Measurements from ENCODE around the gene KNDC1.
"Not testable (repeated sequence)": the region's sequence is repeated elsewhere in the genome, so short reads cannot be mapped to it uniquely, and the experiment has no call there.

Gene KNDC1

GRCh38 chr10:133259602-133259989 lies 99.6 kb downstream of the KNDC1 start:
- DNase-seq (ENCODE audit: low read depth), result no peak

- peak; percentile 58 for DNase-seq (ENCODE audit: low read depth)
Observed at GRCh38 chr10:133260895-133261725, 101.1 kb downstream of the KNDC1 start.

- peak; percentile 79 for DNase-seq (ENCODE audit: low read depth)
Observed at GRCh38 chr10:133261726-133262325, 101.8 kb downstream of the KNDC1 start.

- no peak for DNase-seq (ENCODE audit: low read depth)
Observed at GRCh38 chr10:133262696-133263095, 102.7 kb downstream of the KNDC1 start.

- DNase-seq (ENCODE audit: low read depth), result no peak
Observed at GRCh38 chr10:133263674-133264073, 103.7 kb downstream of the KNDC1 start.

- no peak for DNase-seq (ENCODE audit: low read depth)
Observed at GRCh38 chr10:133264461-133264860, 104.4 kb downstream of the KNDC1 start.

GRCh38 chr10:133265052-133265451 lies 105.0 kb downstream of the KNDC1 start:
- DNase-seq (ENCODE audit: low read depth), result not testable (repeated sequence)

- no peak for DNase-seq (ENCODE audit: low read depth)
Observed at GRCh38 chr10:133266056-133266795, 106.2 kb downstream of the KNDC1 start.

GRCh38 chr10:133267293-133267692 lies 107.3 kb downstream of the KNDC1 start:
- DNase-seq (ENCODE audit: low read depth), result no peak

GRCh38 chr10:133267829-133268228 lies 107.8 kb downstream of the KNDC1 start:
- DNase-seq (ENCODE audit: low read depth), result no peak

GRCh38 chr10:133268532-133268931 lies 108.5 kb downstream of the KNDC1 start:
- DNase-seq (ENCODE audit: low read depth), result no peak

- DNase-seq (ENCODE audit: low read depth), result no peak
Observed at GRCh38 chr10:133269367-133269766, 109.3 kb downstream of the KNDC1 start.

- no peak for DNase-seq (ENCODE audit: low read depth)
Observed at GRCh38 chr10:133270204-133270603, 110.2 kb downstream of the KNDC1 start.

GRCh38 chr10:133270773-133271297 lies 110.8 kb downstream of the KNDC1 start:
- no peak for DNase-seq (ENCODE audit: low read depth)

- DNase-seq (ENCODE audit: low read depth), result no peak
Observed at GRCh38 chr10:133271521-133272300, 111.7 kb downstream of the KNDC1 start.

- no peak for DNase-seq (ENCODE audit: low read depth)
Observed at GRCh38 chr10:133272301-133272963, 112.4 kb downstream of the KNDC1 start.

GRCh38 chr10:133272964-133273420 lies 113.0 kb downstream of the KNDC1 start:
- no peak for DNase-seq (ENCODE audit: low read depth)

- no peak for DNase-seq (ENCODE audit: low read depth)
Observed at GRCh38 chr10:133273534-133274143, 113.6 kb downstream of the KNDC1 start.

- peak; percentile 69 for DNase-seq (ENCODE audit: low read depth)
Observed at GRCh38 chr10:133274751-133275683, 115.0 kb downstream of the KNDC1 start.

- DNase-seq (ENCODE audit: low read depth), result peak; percentile 57
Observed at GRCh38 chr10:133275684-133276092, 115.7 kb downstream of the KNDC1 start.

Data from ELR (cell line).